Type B pancreatic cell (in vitro differentiated cells): ENCODE results near the gene ZMYM4. TPM values are rescaled to one million over a fixed set of nuclear protein-coding genes. Genes with fewer than 3 reads are reported as not detected.

ENCODE experiments used
- DNase-seq: peaks from one replicate; pipeline ENCODE4 v3.0.0; 2021; ENCODE audit warnings: mixed read lengths; ENCODE audit not compliant: unreplicated experiment; ENCODE audit errors: extremely low spot score
- H3K27ac Mint-ChIP-seq: 2 replicates; pipeline ENCODE4 v1.8.0; 2021; ENCODE audit warnings: mild to moderate bottlenecking, mixed read lengths
- H3K27me3 Mint-ChIP-seq: 2 replicates; pipeline ENCODE4 v1.8.0; 2021; ENCODE audit warnings: mixed read lengths
- H3K36me3 Mint-ChIP-seq: 2 replicates; pipeline ENCODE4 v1.8.0; 2021; ENCODE audit warnings: mixed read lengths
- H3K4me1 Mint-ChIP-seq: one replicate; pipeline ENCODE4 v1.8.0; 2021; ENCODE audit warnings: mixed read lengths; ENCODE audit not compliant: unreplicated experiment
- H3K4me3 Mint-ChIP-seq: 2 replicates; pipeline ENCODE4 v1.8.0; 2021; ENCODE audit warnings: mild to moderate bottlenecking, mixed read lengths
- H3K9me3 Mint-ChIP-seq: 2 replicates; pipeline ENCODE4 v1.8.0; 2021; ENCODE audit warnings: mixed read lengths
- CTCF ChIP-seq: fragments of 200-600 bp; sonication (generic); conservative IDR thresholded peaks from 2 replicates; pipeline ENCODE4 v1.5.0; 2021; ENCODE audit warnings: antibody characterized with exemption, mild to moderate bottlenecking
- total RNA-seq: library from RNA; stranded (reverse); gene quantifications from 2 replicates; pipeline ENCODE4 v1.2.1, GENCODE V29; 2021; ENCODE audit warnings: low replicate concordance

Gene ZMYM4
- total RNA-seq, 1 donor from 2014 or later = 85.4 TPM

GRCh38 chr1:35285771-35286606 lies 17.5 kb downstream of the ZMYM4 start:
- Mint-ChIP-seq H3K27ac (no peak overlapping the region), H3K27me3 (no peaks in the 10 kb centered on the region), H3K36me3 (peaks cover 38% of the 10 kb centered on the region), H3K4me1 (peaks cover 16% of the 10 kb centered on the region), H3K9me3 (peaks cover 5% of the 10 kb centered on the region), H3K4me3 (no peak overlapping the region)
- no peak for DNase-seq
- no peak for TF ChIP-seq CTCF

- DNase-seq = no peak
- H3K27ac Mint-ChIP-seq = no peak overlapping the region
- H3K4me3 Mint-ChIP-seq = no peak overlapping the region
- no peaks in the 10 kb centered on the region for H3K9me3 Mint-ChIP-seq
- no peaks in the 10 kb centered on the region for H3K27me3 Mint-ChIP-seq
- H3K36me3 Mint-ChIP-seq = peaks cover 33% of the 10 kb centered on the region
- TF ChIP-seq CTCF = no peak
- peaks cover 16% of the 10 kb centered on the region for H3K4me1 Mint-ChIP-seq
Observed at GRCh38 chr1:35287807-35288640, 19.5 kb downstream of the ZMYM4 start.

- Mint-ChIP-seq H3K4me1 (peaks cover 16% of the 10 kb centered on the region), H3K9me3 (no peaks in the 10 kb centered on the region), H3K4me3 (no peak overlapping the region), H3K27ac (no peak overlapping the region), H3K36me3 (peaks cover 33% of the 10 kb centered on the region), H3K27me3 (no peaks in the 10 kb centered on the region)
- no peak for DNase-seq
- TF ChIP-seq CTCF = no peak
Observed at GRCh38 chr1:35288761-35289160, 20.3 kb downstream of the ZMYM4 start.

GRCh38 chr1:35290452-35290851 lies 21.9 kb downstream of the ZMYM4 start:
- Mint-ChIP-seq H3K27ac (no peak overlapping the region), H3K4me1 (peaks cover 16% of the 10 kb centered on the region), H3K4me3 (no peak overlapping the region), H3K27me3 (no peaks in the 10 kb centered on the region), H3K9me3 (no peaks in the 10 kb centered on the region), H3K36me3 (peaks cover 24% of the 10 kb centered on the region)
- no peak for TF ChIP-seq CTCF
- no peak for DNase-seq

- H3K4me3 Mint-ChIP-seq = no peak overlapping the region
- no peak for TF ChIP-seq CTCF
- no peaks in the 10 kb centered on the region for H3K27me3 Mint-ChIP-seq
- H3K27ac Mint-ChIP-seq = no peak overlapping the region
- peaks cover 4% of the 10 kb centered on the region for H3K4me1 Mint-ChIP-seq
- H3K9me3 Mint-ChIP-seq = no peaks in the 10 kb centered on the region
- no peak for DNase-seq
- peaks cover 12% of the 10 kb centered on the region for H3K36me3 Mint-ChIP-seq
Observed at GRCh38 chr1:35294809-35295208, 26.3 kb downstream of the ZMYM4 start.
